Measurements from ENCODE around the gene CACNA1D. TPM values are rescaled to one million over a fixed set of nuclear protein-coding genes. Genes with fewer than 3 reads are reported as not detected.

CACNA1D gene
- total RNA-seq, 2 donors from 2014 or later: 0.57 TPM; not detected in 1

DNA sequence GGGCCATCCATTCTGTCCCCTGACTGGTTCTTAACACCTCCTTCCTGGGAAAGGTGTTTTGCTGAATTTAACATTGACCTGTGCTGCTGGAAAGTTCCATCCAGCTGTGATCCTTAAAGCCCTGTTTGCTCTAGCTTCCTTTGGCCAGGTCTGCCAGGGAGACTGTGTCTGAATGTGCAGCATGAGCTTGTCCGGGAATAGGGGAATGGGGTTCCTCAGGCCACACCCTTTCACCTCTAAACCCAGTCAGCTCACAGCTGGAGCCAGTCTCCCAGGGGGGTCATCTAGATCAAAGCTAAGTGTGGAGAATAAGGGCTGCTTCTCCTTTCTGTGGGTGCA lies 177.5 kb downstream of the CACNA1D start:
- DNase-seq (no peak), ATAC-seq (no peak)
- Mint-ChIP-seq H3K36me3 (ENCODE audit: low read depth) (no peaks in the 10 kb centered on the region), H3K4me1 (no peaks in the 10 kb centered on the region), H3K4me3 (no peak overlapping the region), H3K27me3 (peaks cover 61% of the 10 kb centered on the region), H3K27ac (no peak overlapping the region)
- H3K9me3 ChIP-seq (ENCODE audit: control insufficient read depth, low read length, poor library complexity, severe bottlenecking): no peaks in the 10 kb centered on the region

- Mint-ChIP-seq H3K27me3 (peaks cover 69% of the 10 kb centered on the region), H3K27ac (no peak overlapping the region), H3K4me3 (no peak overlapping the region), H3K4me1 (no peaks in the 10 kb centered on the region), H3K36me3 (ENCODE audit: low read depth) (no peaks in the 10 kb centered on the region)
- DNase-seq: no peak
- H3K9me3 ChIP-seq (ENCODE audit: control insufficient read depth, low read length, poor library complexity, severe bottlenecking): no peaks in the 10 kb centered on the region
- ATAC-seq: no peak
Measured at GRCh38 chr3:53672981-53673380, 178.6 kb downstream of the CACNA1D start.

- Mint-ChIP-seq H3K27ac (no peak overlapping the region), H3K36me3 (ENCODE audit: low read depth) (no peaks in the 10 kb centered on the region), H3K4me3 (no peak overlapping the region), H3K27me3 (peaks cover 71% of the 10 kb centered on the region), H3K4me1 (no peaks in the 10 kb centered on the region)
- H3K9me3 ChIP-seq (ENCODE audit: control insufficient read depth, low read length, poor library complexity, severe bottlenecking): no peaks in the 10 kb centered on the region
- no peak for ATAC-seq
- no peak for DNase-seq
Measured at GRCh38 chr3:53673722-53674350, 179.4 kb downstream of the CACNA1D start.

- no peak for DNase-seq
- Mint-ChIP-seq H3K27me3 (peaks cover 64% of the 10 kb centered on the region), H3K4me3 (no peak overlapping the region), H3K4me1 (no peaks in the 10 kb centered on the region), H3K27ac (no peak overlapping the region), H3K36me3 (ENCODE audit: low read depth) (no peaks in the 10 kb centered on the region)
- no peaks in the 10 kb centered on the region for H3K9me3 ChIP-seq (ENCODE audit: control insufficient read depth, low read length, poor library complexity, severe bottlenecking)
- ATAC-seq: no peak
Measured at GRCh38 chr3:53674582-53674981, 180.2 kb downstream of the CACNA1D start.

DNA sequence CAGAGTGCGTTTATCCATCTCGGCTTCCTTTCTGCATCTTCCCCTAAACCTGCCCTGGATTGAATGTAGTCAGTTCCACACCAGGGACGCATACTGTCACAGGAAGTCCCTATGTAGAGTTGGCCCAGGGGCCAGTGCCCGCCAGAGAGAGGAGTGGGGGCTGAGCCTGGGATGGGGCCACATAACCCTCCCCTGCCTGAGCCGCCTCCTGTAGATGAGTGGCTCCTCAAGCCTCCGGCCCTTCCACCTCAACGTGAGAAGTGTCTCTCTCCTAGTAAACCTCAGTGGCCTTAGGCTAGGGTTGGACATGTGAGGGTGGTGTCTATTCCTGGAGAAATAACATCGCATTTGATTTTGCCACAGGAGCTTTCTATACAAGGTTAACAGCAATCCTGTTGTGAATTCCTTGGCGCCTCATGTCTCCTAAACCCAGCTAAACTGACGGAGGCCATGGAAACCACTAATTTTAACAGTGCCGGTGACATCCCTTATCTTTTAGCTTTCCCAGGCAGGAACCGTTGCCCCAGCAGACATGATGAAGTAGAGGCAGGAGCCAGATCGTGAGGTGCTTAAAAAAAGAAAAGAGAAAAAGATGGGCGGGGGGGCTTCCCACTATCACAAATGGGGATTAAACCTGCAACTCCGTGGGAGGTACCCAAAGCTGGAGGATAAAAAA lies 180.7 kb downstream of the CACNA1D start:
- Mint-ChIP-seq H3K36me3 (ENCODE audit: low read depth) (no peaks in the 10 kb centered on the region), H3K4me1 (no peaks in the 10 kb centered on the region), H3K27me3 (peaks cover 65% of the 10 kb centered on the region), H3K27ac (no peak overlapping the region), H3K4me3 (no peak overlapping the region)
- DNase-seq (no peak), ATAC-seq (no peak)
- no peaks in the 10 kb centered on the region for H3K9me3 ChIP-seq (ENCODE audit: control insufficient read depth, low read length, poor library complexity, severe bottlenecking)

DNA sequence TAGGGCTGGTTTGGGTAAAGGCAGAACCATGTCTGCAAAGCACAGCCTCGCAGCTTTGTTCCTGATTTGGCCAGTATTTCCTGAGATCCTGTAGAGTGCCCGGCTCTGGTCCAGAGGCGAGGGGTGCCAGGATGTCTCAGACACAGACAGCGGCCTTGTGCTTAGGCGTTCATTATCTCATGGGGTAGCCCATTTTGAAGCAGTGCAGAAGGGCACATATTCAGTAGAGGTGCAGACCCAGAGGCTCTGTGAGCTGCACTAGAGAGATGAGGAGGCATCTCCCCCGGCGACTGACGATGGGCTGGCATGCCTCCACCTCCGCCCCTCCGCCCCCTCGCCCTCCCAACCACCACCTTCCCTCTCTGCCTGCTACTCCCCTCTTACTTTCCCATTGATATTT lies 181.5 kb downstream of the CACNA1D start:
- no peak for ATAC-seq
- Mint-ChIP-seq H3K36me3 (ENCODE audit: low read depth) (no peaks in the 10 kb centered on the region), H3K4me3 (no peak overlapping the region), H3K4me1 (no peaks in the 10 kb centered on the region), H3K27me3 (peaks cover 72% of the 10 kb centered on the region), H3K27ac (no peak overlapping the region)
- H3K9me3 ChIP-seq (ENCODE audit: control insufficient read depth, low read length, poor library complexity, severe bottlenecking): no peaks in the 10 kb centered on the region
- no peak for DNase-seq

DNA sequence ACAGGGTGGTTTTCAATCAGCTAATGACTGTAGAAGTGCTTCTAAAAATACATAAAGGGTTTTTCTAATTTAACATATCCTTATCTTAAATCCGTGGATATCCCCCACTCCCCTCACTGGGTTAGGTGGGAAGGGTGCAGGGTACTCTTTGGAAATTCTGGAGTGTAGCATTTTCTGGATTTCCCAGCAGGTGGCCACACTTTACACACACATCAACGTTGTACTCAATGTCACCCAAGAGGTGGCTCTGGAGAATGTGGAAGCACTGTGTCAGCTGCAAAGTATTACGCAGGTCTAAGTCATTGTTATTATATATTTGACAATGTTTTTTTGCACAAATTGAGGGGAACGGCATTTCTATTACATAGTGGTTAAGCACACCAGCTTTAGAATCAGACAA lies 183.0 kb downstream of the CACNA1D start:
- no peaks in the 10 kb centered on the region for H3K4me1 Mint-ChIP-seq
- H3K36me3 Mint-ChIP-seq (ENCODE audit: low read depth): no peaks in the 10 kb centered on the region
- no peak overlapping the region for H3K4me3 Mint-ChIP-seq
- ATAC-seq (no peak), DNase-seq (no peak)
- H3K27me3 Mint-ChIP-seq: peaks cover 75% of the 10 kb centered on the region
- no peak overlapping the region for H3K27ac Mint-ChIP-seq
- H3K9me3 ChIP-seq (ENCODE audit: control insufficient read depth, low read length, poor library complexity, severe bottlenecking): no peaks in the 10 kb centered on the region

DNA sequence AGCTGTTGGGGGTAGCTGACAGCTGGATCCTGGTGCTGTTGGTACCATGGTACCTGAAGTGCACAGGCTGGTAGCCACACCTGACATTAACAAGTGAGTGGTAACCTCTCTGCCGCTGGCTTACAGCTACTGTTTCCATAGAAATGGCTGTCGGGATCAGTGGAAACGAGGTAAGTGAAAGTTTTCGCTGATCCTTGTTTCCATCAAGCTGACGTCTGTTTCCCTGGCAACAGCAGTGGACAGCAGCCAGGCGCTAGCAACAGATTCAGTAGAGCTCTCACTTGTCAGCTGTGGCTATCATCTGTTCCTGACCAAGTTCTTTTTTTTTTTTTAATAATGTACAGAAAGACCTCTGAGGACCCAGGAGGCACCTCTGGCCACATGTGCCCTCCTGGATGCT lies 185.6 kb downstream of the CACNA1D start:
- Mint-ChIP-seq H3K4me1 (no peaks in the 10 kb centered on the region), H3K4me3 (no peak overlapping the region), H3K36me3 (ENCODE audit: low read depth) (no peaks in the 10 kb centered on the region), H3K27me3 (peaks cover 69% of the 10 kb centered on the region), H3K27ac (no peak overlapping the region)
- ATAC-seq: no peak
- no peaks in the 10 kb centered on the region for H3K9me3 ChIP-seq (ENCODE audit: control insufficient read depth, low read length, poor library complexity, severe bottlenecking)
- no peak for DNase-seq

DNA sequence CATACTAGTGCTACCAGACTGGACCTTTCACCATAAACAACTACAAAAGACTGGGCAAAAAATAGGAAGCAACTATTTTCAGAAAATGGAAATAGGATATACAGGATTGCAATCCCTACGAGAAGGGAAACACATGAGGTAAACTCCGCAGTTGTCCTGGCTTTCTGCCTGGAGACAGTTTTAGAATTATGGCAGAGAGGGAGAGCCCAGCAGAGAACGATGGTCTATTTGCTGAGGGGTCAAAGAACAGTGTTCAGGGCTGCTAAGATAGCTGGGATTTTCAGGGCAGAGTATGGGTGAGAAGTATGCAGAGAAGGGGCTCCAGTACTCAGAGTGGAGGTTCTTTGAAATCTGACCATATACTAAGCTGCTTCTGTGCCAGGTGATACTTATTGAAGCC lies 188.4 kb downstream of the CACNA1D start:
- Mint-ChIP-seq H3K36me3 (ENCODE audit: low read depth) (no peaks in the 10 kb centered on the region), H3K27ac (no peak overlapping the region), H3K4me3 (no peak overlapping the region), H3K4me1 (no peaks in the 10 kb centered on the region), H3K27me3 (peaks cover 50% of the 10 kb centered on the region)
- no peak for DNase-seq
- no peak for ATAC-seq
- no peaks in the 10 kb centered on the region for H3K9me3 ChIP-seq (ENCODE audit: control insufficient read depth, low read length, poor library complexity, severe bottlenecking)

DNA sequence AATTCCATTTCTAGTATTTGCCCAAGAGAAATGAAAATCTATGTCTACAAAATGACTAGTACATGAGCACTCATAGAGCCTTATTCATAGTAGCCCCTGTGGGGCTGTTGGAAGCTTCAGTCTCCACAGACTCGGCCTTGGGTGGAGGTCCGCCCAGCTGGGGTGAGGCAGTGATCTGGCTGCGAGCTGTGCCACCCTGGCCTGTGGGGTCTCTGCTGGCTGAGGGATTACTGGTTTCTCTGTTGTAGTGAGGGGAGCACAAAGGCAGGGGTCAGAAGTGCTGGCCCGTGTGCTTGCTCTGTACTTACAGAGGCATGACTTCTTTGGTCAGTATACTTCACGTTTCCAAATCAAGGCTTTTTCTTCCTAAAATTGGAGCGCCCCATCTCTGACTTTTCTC lies 193.7 kb downstream of the CACNA1D start:
- Mint-ChIP-seq H3K36me3 (ENCODE audit: low read depth) (no peaks in the 10 kb centered on the region), H3K27ac (no peak overlapping the region), H3K4me1 (no peaks in the 10 kb centered on the region), H3K27me3 (peaks cover 17% of the 10 kb centered on the region), H3K4me3 (no peak overlapping the region)
- no peak for ATAC-seq
- H3K9me3 ChIP-seq (ENCODE audit: control insufficient read depth, low read length, poor library complexity, severe bottlenecking): no peaks in the 10 kb centered on the region
- no peak for DNase-seq

DNA sequence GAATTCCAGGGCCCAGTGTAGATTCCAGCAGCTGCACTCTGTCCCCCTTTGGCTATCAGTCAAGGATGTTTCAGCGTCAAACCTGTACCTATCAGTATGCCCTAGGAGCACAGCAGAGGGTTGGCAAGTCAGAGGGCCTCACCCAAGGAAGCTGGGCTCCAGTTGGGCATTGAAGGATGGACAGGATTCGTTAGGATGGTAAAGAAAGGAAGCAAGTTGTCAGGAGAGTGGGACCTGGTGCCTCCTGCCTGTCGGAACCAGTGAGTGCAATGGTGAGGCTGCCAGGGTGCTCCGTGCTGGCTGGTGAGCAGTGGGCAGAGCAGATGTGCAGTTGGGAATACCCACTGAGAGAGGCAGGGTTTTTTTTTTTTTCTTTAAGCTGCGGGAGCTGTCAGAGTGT lies 194.6 kb downstream of the CACNA1D start:
- DNase-seq (no peak), ATAC-seq (no peak)
- Mint-ChIP-seq H3K4me1 (peaks cover 3% of the 10 kb centered on the region), H3K27ac (no peak overlapping the region), H3K4me3 (no peak overlapping the region), H3K27me3 (peaks cover 11% of the 10 kb centered on the region), H3K36me3 (ENCODE audit: low read depth) (no peaks in the 10 kb centered on the region)
- no peaks in the 10 kb centered on the region for H3K9me3 ChIP-seq (ENCODE audit: control insufficient read depth, low read length, poor library complexity, severe bottlenecking)

GRCh38 chr3:53689681-53690080 lies 195.3 kb downstream of the CACNA1D start:
- Mint-ChIP-seq H3K36me3 (ENCODE audit: low read depth) (no peaks in the 10 kb centered on the region), H3K27ac (no peak overlapping the region), H3K27me3 (peaks cover 16% of the 10 kb centered on the region), H3K4me3 (no peak overlapping the region), H3K4me1 (peaks cover 5% of the 10 kb centered on the region)
- no peak for DNase-seq
- no peaks in the 10 kb centered on the region for H3K9me3 ChIP-seq (ENCODE audit: control insufficient read depth, low read length, poor library complexity, severe bottlenecking)
- no peak for ATAC-seq

- H3K4me3 Mint-ChIP-seq: no peak overlapping the region
- no peak overlapping the region for H3K27ac Mint-ChIP-seq
- no peaks in the 10 kb centered on the region for H3K36me3 Mint-ChIP-seq (ENCODE audit: low read depth)
Measured at GRCh38 chr3:53690521-53690920, 196.1 kb downstream of the CACNA1D start.

GRCh38 chr3:53691349-53691748 lies 196.9 kb downstream of the CACNA1D start:
- H3K4me1 Mint-ChIP-seq: peaks cover 5% of the 10 kb centered on the region
- H3K4me3 Mint-ChIP-seq: no peak overlapping the region
- no peaks in the 10 kb centered on the region for H3K36me3 Mint-ChIP-seq (ENCODE audit: low read depth)
- peaks cover 21% of the 10 kb centered on the region for H3K27me3 Mint-ChIP-seq
- no peak overlapping the region for H3K27ac Mint-ChIP-seq
- H3K9me3 ChIP-seq (ENCODE audit: control insufficient read depth, low read length, poor library complexity, severe bottlenecking): no peaks in the 10 kb centered on the region
- no peak for DNase-seq
- ATAC-seq: no peak

More at GRCh38 chr3:53690521-53690920, 196.1 kb downstream of the CACNA1D start:
- no peak for DNase-seq
- H3K4me1 Mint-ChIP-seq: peaks cover 5% of the 10 kb centered on the region
- no peaks in the 10 kb centered on the region for H3K9me3 ChIP-seq (ENCODE audit: control insufficient read depth, low read length, poor library complexity, severe bottlenecking)
- no peak for ATAC-seq
- peaks cover 19% of the 10 kb centered on the region for H3K27me3 Mint-ChIP-seq
